Lower leg skin (tissue), 4 donors: ENCODE measurements around the gene HSPA4. TPM values are rescaled to one million over a fixed set of nuclear protein-coding genes. Genes with fewer than 3 reads are reported as not detected.

Experiments
- DNase-seq, 2 donors: peaks; one replicate each; pipeline ENCODE4 v3.0.0-alpha.2; 2019; ENCODE audit warnings: low spot score in 2 of 2
- H3K4me3 ChIP-seq: fragments of 200-600 bp; sonication (generic); 2 replicates; pipeline ENCODE4 v1.5.1; 2017; ENCODE audit warnings: mild to moderate bottlenecking, low read depth; ENCODE audit not compliant: poor library complexity, severe bottlenecking
- CTCF ChIP-seq, 3 donors: fragments of 450-650 bp; IDR thresholded peaks; one replicate each; pipeline ENCODE4 v1.5.1; 2016; ENCODE audit warnings: antibody characterized with exemption in 3 of 3, mild to moderate bottlenecking in 3 of 3, moderate library complexity in 2 of 3
- POLR2A ChIP-seq, 2 donors: fragments of 450-650 bp; IDR thresholded peaks; one replicate each; pipeline ENCODE4 v1.6.1; 2016 to 2017; ENCODE audit warnings: antibody characterized with exemption in 2 of 2, mild to moderate bottlenecking in 1 of 2, moderate library complexity in 1 of 2
- WGBS, 2 donors: methylation state at CpG; one replicate each; pipeline ENCODE4 v1.1.5; 2018; 5-methylcytosine and 5-hydroxymethylcytosine counted together
- intact Hi-C: fragments of 100-400 bp; cut with DNase I; formaldehyde crosslinking; loops from one replicate; pipeline ENCODE4 v1.15.0; 2023; ENCODE audit warnings: low total_unique reads
- total RNA-seq, 4 donors: library from RNA; depleted of rRNA; stranded (reverse); fragments of >200 nt; gene quantifications; one replicate each; pipeline ENCODE4 v1.1.0, GENCODE V29; 2016

HSPA4 gene
- total RNA-seq, 4 donors from 2014 or later = 33.0 to 49.3 (median 42.2) TPM

- intact Hi-C loops = loop anchor here (10.0 kb wide), 1 partner anchor 874 kb away; no protein-coding TSS in a partner anchor
- no peak for DNase-seq
- 70 to 77% methylated on average over 6 of the region's 6 CpGs for WGBS, 2 donors
- TF ChIP-seq POLR2A (IDR thresholded peaks at IDR 0.05) (no peak), CTCF (IDR thresholded peaks at IDR 0.05) (no peak)
- no peak overlapping the region for H3K4me3 ChIP-seq
These were observed 58.9 kb downstream of the HSPA4 start for GRCh38 chr5:133110709-133111108.

DNA sequence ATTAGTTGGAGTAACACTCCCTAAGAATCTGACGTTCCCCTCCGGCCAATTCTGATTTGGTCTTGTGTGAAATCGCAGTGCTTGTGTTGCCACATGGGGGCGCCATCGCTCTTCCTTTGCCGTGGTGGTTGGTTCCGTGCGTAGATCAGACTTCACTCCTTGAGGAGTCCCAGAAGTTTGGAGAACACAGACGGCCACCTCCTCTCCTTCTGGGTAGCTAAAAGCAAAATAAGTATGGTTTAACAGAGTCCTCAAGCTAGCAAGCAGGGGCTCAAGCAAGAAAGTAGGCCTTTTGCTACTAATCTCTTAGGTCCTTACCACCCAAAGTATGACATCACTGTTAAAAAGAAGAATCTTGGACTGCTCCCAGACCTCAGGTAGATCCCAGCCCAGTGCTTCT lies 59.5 kb downstream of the HSPA4 start:
- 0 to 1% methylated on average over 9 of the region's 9 CpGs for WGBS, 2 donors

GRCh38 chr5:133112026-133112660 lies 60.3 kb downstream of the HSPA4 start:
- no peak for TF ChIP-seq CTCF (IDR thresholded peaks at IDR 0.05)
- no peak for TF ChIP-seq POLR2A (IDR thresholded peaks at IDR 0.05)
- peak in 1 of 2 donors; percentile 74 for DNase-seq
- no peak overlapping the region for H3K4me3 ChIP-seq
- 87 to 93% methylated on average over 13 of the region's 13 CpGs for WGBS, 2 donors
- intact Hi-C loops = loop anchor here (10.0 kb wide), 1 partner anchor 873 kb away; no protein-coding TSS in a partner anchor

More for the DNA sequence above, 59.5 kb downstream of the HSPA4 start:
- DNase-seq = peak; percentile 83 to 95
- TF ChIP-seq CTCF (IDR thresholded peaks at IDR 0.05) = peak in 1 of 3 donors; percentile 89
- TF ChIP-seq POLR2A (IDR thresholded peaks at IDR 0.05) = no peak
- no peak overlapping the region for H3K4me3 ChIP-seq
- intact Hi-C loops = loop anchor here (10.0 kb wide), 1 partner anchor 874 kb away; no protein-coding TSS in a partner anchor

GRCh38 chr5:133113331-133114061 lies 61.7 kb downstream of the HSPA4 start:
- intact Hi-C loops = loop anchor here (10.0 kb wide), 1 partner anchor 871 kb away; no protein-coding TSS in a partner anchor
- 44 to 59% methylated on average over 12 to 13 of the region's 13 CpGs for WGBS, 2 donors

More at GRCh38 chr5:133113331-133114061, 61.7 kb downstream of the HSPA4 start:
- TF ChIP-seq CTCF (IDR thresholded peaks at IDR 0.05) (no peak), POLR2A (IDR thresholded peaks at IDR 0.05) (no peak)
- DNase-seq = peak in 1 of 2 donors; percentile 65
- H3K4me3 ChIP-seq = no peak overlapping the region
